Ishikawa (cell line): ENCODE measurements around the gene KSR2.
A peak's percentile ranks its signal among the peaks of the same experiment; 100 is the strongest.

ENCODE experiments used
- CEBPB ChIP-seq: IDR thresholded peaks from 2 replicates; pipeline ENCODE4 v1.6.1; 2012
- CREB1 ChIP-seq: IDR thresholded peaks from 2 replicates; pipeline ENCODE4 v1.6.1; 2012; ENCODE audit warnings: low read depth
- EGR1 ChIP-seq: IDR thresholded peaks from 2 replicates; pipeline ENCODE4 v1.6.1; 2012
- EP300 ChIP-seq: IDR thresholded peaks from 2 replicates; pipeline ENCODE4 v1.6.1; 2012; ENCODE audit warnings: borderline replicate concordance
- FOXM1 ChIP-seq: IDR thresholded peaks from 2 replicates; pipeline ENCODE4 v1.6.1; 2012; ENCODE audit warnings: low read depth, borderline replicate concordance
- NFIC ChIP-seq: IDR thresholded peaks from 2 replicates; pipeline ENCODE4 v1.6.1; 2012
- RAD21 ChIP-seq: IDR thresholded peaks from 2 replicates; pipeline ENCODE4 v1.6.1; 2012; ENCODE audit warnings: low read depth
- REST ChIP-seq: IDR thresholded peaks from 2 replicates; pipeline ENCODE4 v1.6.1; 2012; ENCODE audit warnings: low read depth, mild to moderate bottlenecking
- TAF1 ChIP-seq: IDR thresholded peaks from 2 replicates; pipeline ENCODE4 v1.6.1; 2012; ENCODE audit warnings: low read depth, mild to moderate bottlenecking
- TCF12 ChIP-seq: IDR thresholded peaks from 2 replicates; pipeline ENCODE4 v1.6.1; 2012; ENCODE audit warnings: low read depth
- TEAD4 ChIP-seq: IDR thresholded peaks from 2 replicates; pipeline ENCODE4 v1.6.1; 2012
- YY1 ChIP-seq: IDR thresholded peaks from 2 replicates; pipeline ENCODE4 v1.6.1; 2012; ENCODE audit warnings: low read depth
- ZBTB7A ChIP-seq: IDR thresholded peaks from 2 replicates; pipeline ENCODE4 v1.6.1; 2012; ENCODE audit warnings: low read depth
- TF ChIP-seq, protein P1 (sequence below): IDR thresholded peaks from 2 replicates; pipeline ENCODE4 v1.6.1; 2012
- TF ChIP-seq, protein P2 (sequence below): IDR thresholded peaks from 2 replicates; pipeline ENCODE4 v1.6.1; 2012

The KSR2 gene

GRCh38 chr12:117968826-117969659 is at the start of gene KSR2:
TSS of gene KSR2 (minus strand) at chr12:117968990. CDS start at chr12:117968255, 735 bp downstream.
- TF ChIP-seq EGR1 (peak; percentile 44; the same call in 1 of the 2 replicates), RAD21 (no peak), NFIC (no peak), TEAD4 (0 out of 2 replicates have a peak, but pooled peaks have one; percentile 23), CEBPB (peak; percentile 41; the same call in 1 of the 2 replicates), TCF12 (0 out of 2 replicates have a peak, but pooled peaks have one; percentile 14), ZBTB7A (no peak), YY1 (0 out of 2 replicates have a peak, but pooled peaks have one; percentile 65)
- TF ChIP-seq, protein P1, sequence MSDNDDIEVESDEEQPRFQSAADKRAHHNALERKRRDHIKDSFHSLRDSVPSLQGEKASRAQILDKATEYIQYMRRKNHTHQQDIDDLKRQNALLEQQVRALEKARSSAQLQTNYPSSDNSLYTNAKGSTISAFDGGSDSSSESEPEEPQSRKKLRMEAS = peak; percentile 89

GRCh38 chr12:118017926-118018325 is 49.1 kb upstream of the KSR2 start:
- TF ChIP-seq REST = no peak
- TF ChIP-seq NFIC = no peak
- no peak for TF ChIP-seq FOXM1
- no peak for TF ChIP-seq CREB1
- TF ChIP-seq TAF1 = no peak
- TF ChIP-seq, protein P2, sequence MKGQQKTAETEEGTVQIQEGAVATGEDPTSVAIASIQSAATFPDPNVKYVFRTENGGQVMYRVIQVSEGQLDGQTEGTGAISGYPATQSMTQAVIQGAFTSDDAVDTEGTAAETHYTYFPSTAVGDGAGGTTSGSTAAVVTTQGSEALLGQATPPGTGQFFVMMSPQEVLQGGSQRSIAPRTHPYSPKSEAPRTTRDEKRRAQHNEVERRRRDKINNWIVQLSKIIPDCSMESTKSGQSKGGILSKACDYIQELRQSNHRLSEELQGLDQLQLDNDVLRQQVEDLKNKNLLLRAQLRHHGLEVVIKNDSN = no peak
- TF ChIP-seq TCF12 = no peak
- TF ChIP-seq EP300 = no peak
- TF ChIP-seq YY1 = no peak
- TF ChIP-seq TEAD4 = no peak
- no peak for TF ChIP-seq RAD21
- TF ChIP-seq, protein P1 = no peak
- no peak for TF ChIP-seq EGR1
- TF ChIP-seq CEBPB = no peak
- TF ChIP-seq ZBTB7A = no peak

DNA sequence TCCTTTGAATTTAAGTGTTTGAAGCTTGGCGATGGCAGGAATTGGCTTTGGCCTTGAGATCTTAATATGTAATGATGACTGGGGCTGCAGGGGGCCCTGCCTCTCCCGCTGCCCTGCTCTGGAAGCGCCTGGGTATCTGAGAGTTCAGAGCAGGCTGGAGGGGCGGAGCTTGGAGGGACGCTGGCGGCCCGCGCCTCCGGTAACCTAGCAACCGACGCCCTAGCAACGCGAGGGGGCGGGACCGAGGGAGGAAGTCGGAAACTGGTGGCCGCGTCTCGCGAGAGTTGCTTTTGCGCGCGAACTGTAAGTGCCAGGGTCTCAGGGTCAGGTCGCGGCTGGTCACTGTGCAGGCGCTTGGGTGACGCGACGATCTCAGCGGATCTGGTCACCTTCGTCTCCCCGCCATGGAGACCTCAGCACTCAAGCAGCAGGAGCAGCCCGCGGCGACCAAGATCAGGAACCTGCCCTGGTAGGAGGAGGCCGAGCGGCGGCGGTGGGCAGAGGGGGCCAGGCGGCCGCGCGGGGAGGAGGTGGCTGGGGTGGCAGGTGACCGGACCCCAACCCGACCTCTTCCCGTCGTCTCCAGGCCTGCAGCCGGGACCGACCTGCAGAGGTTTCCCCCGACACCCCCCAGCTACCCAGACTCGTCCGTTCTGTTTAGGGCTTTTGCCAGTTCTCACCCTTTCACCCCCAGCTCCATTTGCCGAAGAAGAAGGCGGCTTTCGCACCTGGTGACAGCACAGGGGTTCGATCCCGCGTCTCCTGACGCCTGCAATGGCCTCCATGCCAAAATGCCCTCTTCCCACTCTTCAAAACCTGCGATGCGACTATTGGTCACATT is 47.9 kb upstream of the KSR2 start, which contains the start of gene RFC5:
Gene RFC5, plus strand, starts transcription at position 280 of the 841 bp plus-strand sequence. Its CDS starts 125 bp downstream, at position 405.
- 0 out of 2 replicates have a peak, but pooled peaks have one; percentile 27 for TF ChIP-seq EP300
- TF ChIP-seq REST = no peak
- TF ChIP-seq TAF1 = peak; percentile 77
- TF ChIP-seq, protein P2 = no peak
- TF ChIP-seq ZBTB7A = peak; percentile 73
- 0 out of 2 replicates have a peak, but pooled peaks have one; percentile 33 for TF ChIP-seq YY1
- no peak for TF ChIP-seq TCF12
- TF ChIP-seq CEBPB = no peak
- TF ChIP-seq NFIC = no peak
- TF ChIP-seq TEAD4 = no peak
- TF ChIP-seq, protein P1 = peak; percentile 87
- no peak for TF ChIP-seq FOXM1
- TF ChIP-seq RAD21 = no peak
- TF ChIP-seq CREB1 = no peak
- 0 out of 2 replicates have a peak, but pooled peaks have one; percentile 28 for TF ChIP-seq EGR1

DNA sequence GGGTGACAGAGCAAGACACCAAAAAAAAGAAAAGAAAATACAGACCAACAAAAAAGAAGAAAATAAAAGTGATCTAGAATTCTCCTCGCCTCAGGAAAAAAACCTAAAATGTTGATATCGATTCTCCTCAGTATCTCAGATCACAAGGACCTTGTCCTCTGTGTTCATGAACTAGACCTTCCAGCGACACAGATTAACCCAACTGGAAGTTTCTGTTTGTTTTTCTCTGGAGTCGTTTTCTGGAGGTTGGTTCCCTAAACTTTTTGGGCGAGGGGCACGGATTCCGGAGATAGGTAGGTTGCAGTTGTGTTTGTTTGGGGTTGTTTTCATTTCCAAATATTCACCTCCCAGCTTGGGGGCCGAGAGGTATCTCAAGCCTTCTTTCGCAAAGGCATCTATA is 47.2 kb upstream of the KSR2 start:
- TF ChIP-seq TCF12 (no peak), CREB1 (no peak), TEAD4 (no peak), TAF1 (no peak), REST (no peak), EP300 (no peak), YY1 (no peak)
- TF ChIP-seq, protein P2 = no peak
